Stimulated activated naive CD4-positive, alpha-beta T cell treated with Interleukin-2 at 50 U/mL for 16 hours (primary cell): ENCODE results near the gene ATP5MG.

Experiments used
- DNase-seq: peaks from one replicate; lab custom pipeline; 2025; lab: John Stamatoyannopoulos, UW

Gene ATP5MG

GRCh38 chr11:118442908-118443589 is 41.6 kb downstream of the ATP5MG start:
- DNase-seq, result no peak

- DNase-seq, result no peak
Observed at GRCh38 chr11:118443590-118444218, 42.3 kb downstream of the ATP5MG start.

- DNase-seq, result no peak
Observed at GRCh38 chr11:118447423-118447822, 46.0 kb downstream of the ATP5MG start.

GRCh38 chr11:118448294-118448693 is 46.9 kb downstream of the ATP5MG start:
- no peak for DNase-seq

- DNase-seq, result no peak
Observed at GRCh38 chr11:118449316-118449918, 48.0 kb downstream of the ATP5MG start.

GRCh38 chr11:118450451-118450850 is 49.0 kb downstream of the ATP5MG start:
- no peak for DNase-seq
